ENCODE data around the gene MRPL44.

DNA sequence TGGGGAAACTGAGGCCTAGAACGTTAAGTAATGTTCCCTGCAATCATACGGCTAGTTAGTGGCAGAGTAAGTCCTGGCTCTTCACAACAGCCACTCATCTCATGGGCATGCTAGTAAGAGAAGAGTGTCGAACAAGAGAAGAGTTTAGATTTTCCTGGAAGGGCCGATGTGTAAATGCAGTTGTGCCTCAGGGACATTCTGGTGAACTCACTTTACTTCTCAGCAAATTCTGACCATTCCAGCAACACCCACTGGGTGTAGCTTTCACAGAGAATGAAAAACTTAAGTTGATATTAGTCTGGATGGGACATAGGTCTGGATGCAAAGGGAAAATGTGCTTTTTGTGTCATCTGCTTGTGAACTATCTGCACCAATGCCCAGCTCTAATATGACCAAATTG lies 23.5 kb downstream of the MRPL44 start:
- TF ChIP-seq EZH2 (IDR thresholded peaks at IDR 0.05; ENCODE audit: insufficient read depth, poor library complexity, severe bottlenecking): no peak
- TF ChIP-seq EZH2phosphoT487 (IDR thresholded peaks at IDR 0.05; ENCODE audit: insufficient read depth, low read depth): no peak
